NCI-H1694 (cell line): ENCODE measurements around the gene NRF1.

Source experiments
- DNase-seq: peaks from one replicate; lab custom pipeline; 2025; lab: John Stamatoyannopoulos, UW

The NRF1 gene

DNA sequence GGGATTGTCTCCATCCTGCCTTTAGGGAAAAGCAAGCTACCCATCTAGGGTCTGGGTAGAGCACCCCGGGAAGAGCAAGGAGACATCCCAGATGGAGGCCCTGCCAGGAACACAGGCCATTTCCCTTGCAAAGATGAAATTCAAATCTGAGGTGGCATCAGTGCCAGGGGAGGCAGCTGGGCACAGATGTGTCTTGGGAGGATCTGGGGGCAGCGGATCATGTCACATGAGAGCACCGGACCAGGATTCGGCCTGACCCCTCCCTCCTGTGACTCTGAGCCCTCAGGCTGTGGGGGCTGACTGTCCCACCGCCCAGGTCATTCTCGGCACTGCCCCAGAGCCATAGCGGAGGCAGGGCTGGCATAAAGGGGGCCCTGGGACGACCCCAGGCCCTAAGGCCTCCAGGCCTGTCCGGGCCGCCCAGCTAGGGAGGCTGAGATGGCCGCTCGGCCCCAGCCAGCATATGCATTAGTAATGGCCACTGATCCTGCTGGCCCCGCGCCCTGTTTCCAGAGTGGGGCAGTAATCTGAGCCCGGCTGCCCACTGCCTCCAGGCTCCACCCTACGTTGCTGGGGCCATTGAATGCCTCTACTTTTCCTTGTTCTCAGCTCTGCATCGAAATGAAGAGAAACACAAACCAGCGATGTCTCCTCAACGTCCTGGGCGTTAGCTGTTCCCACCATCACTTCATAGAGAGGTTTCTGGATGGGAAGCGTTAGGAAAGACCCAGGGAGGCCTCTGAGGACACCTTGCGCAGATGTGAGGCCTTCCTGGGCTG is 192.8 kb downstream of the NRF1 start:
- DNase-seq: no peak

GRCh38 chr7:129804890-129805719 is 193.6 kb downstream of the NRF1 start:
- no peak for DNase-seq
